C4-2B (cell line): ENCODE data around the gene MICU1.
"Not testable (repeated sequence)": the region's sequence is repeated elsewhere in the genome, so short reads cannot be mapped to it uniquely, and the experiment has no call there.

Experiments used
- H3K27ac ChIP-seq: fragments of 450-650 bp; 2 replicates; pipeline ENCODE4 v1.5.1; 2017
- ZFX ChIP-seq: fragments of 450-650 bp; IDR thresholded peaks from 2 replicates; pipeline ENCODE4 v1.6.1; 2017
- TF ChIP-seq, protein P1 (sequence below): fragments of 450-650 bp; conservative IDR thresholded peaks from 2 replicates; pipeline ENCODE4 v1.5.1; 2017; ENCODE audit warnings: mild to moderate bottlenecking

MICU1 gene

GRCh38 chr10:72354356-72355213 lies 271.3 kb downstream of the MICU1 start, which contains the start of gene DNAJB12:
TSS of gene DNAJB12 (minus strand) at chr10:72354919. CDS start at chr10:72354897, 22 bp downstream.
- TF ChIP-seq, protein P1, sequence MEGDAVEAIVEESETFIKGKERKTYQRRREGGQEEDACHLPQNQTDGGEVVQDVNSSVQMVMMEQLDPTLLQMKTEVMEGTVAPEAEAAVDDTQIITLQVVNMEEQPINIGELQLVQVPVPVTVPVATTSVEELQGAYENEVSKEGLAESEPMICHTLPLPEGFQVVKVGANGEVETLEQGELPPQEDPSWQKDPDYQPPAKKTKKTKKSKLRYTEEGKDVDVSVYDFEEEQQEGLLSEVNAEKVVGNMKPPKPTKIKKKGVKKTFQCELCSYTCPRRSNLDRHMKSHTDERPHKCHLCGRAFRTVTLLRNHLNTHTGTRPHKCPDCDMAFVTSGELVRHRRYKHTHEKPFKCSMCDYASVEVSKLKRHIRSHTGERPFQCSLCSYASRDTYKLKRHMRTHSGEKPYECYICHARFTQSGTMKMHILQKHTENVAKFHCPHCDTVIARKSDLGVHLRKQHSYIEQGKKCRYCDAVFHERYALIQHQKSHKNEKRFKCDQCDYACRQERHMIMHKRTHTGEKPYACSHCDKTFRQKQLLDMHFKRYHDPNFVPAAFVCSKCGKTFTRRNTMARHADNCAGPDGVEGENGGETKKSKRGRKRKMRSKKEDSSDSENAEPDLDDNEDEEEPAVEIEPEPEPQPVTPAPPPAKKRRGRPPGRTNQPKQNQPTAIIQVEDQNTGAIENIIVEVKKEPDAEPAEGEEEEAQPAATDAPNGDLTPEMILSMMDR = no peak
- TF ChIP-seq ZFX = no peak
- H3K27ac ChIP-seq = peak within 1 kb of the TSS; percentile 85

DNA sequence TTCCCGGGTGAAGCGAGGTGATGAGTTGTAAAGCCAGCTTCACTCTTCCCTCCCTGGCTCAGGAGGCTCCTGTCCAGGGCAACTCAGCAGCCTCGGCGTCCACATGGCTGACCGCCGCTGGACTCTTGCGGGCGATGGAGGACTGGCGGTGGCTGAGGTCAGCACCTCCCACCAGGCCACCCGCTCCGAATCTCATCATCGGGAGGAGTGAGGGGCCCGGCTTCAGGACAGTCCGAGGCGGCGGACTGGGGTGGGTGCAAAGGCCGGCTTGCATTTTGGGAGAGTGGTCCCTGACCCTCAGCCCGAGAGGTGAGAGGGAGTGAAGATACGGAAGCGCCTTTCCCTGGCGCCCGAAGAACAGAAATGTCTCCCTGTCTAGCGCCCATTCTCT lies 271.9 kb downstream of the MICU1 start:
- H3K27ac ChIP-seq = peak overlapping the region; percentile 85
- no peak for TF ChIP-seq ZFX
- TF ChIP-seq, protein P1 = no peak

- TF ChIP-seq, protein P1 = no peak
- TF ChIP-seq ZFX = no peak
- peak overlapping the region; percentile 85 for H3K27ac ChIP-seq
Measured at GRCh38 chr10:72353028-72353964, 272.6 kb downstream of the MICU1 start.

DNA sequence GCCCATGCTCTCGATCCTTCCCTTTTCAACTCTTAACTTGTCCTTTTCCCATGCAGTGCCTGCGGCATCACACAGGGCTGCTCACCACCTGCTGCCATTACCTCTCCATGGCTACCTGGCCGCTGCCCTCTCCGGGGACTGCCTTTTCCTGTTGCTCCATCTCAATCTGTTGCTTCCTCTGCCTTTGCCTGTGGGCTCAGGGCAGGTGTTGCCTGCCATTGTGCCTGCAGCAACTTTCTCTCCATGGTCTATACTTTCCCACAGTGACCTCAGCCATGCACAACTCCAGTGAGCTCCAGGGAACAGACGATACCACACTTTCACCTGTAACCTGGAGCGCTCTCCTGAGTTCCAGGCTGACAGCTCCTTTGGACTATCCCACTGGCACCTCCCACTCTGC lies 274.4 kb downstream of the MICU1 start:
- no peak overlapping the region for H3K27ac ChIP-seq
- TF ChIP-seq, protein P1 = no peak
- TF ChIP-seq ZFX = no peak

- H3K27ac ChIP-seq = peak overlapping the region; percentile 11
- TF ChIP-seq, protein P1 = no peak
- TF ChIP-seq ZFX = no peak
Measured at GRCh38 chr10:72349438-72349837, 276.4 kb downstream of the MICU1 start.

DNA sequence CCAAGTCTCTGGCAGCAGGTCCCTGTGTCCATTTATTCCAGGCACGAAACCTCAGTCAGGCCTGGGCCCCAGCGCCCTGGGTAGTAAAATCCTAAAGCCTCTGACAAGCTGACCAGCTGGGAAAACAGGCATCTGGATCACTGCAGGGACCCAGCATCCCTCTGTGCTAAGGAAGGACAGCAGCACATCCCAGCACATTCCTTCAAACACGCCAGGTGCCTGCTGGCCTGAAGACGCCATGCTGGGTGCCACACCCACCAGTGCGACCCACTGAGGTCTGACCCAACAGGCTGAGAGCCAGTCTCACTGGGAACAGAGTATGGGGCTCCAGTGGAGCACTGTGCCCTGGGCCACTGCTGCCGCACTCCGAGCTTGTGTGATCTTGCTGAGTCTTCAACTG lies 277.6 kb downstream of the MICU1 start:
- no peak overlapping the region for H3K27ac ChIP-seq
- TF ChIP-seq ZFX = no peak
- TF ChIP-seq, protein P1 = no peak

DNA sequence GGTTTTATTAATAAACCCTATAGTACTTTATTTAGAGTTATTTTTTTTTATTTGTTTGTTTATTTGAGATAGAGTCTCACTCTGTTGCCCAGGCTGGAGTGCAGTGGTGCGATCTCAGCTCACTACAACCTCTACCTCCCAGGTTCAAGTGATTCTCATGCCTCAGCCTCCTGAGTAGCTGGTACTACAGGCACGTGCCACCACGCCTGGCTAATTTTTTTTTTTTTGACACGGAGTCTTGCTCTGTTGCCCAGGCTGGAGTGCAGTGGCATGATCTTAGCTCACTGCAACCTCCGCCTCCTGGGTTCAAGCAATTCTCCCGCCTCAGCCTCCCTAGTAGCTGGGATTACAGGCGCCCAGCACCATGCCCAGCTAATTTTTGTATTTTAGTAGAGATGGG lies 279.8 kb downstream of the MICU1 start:
- not testable (repeated sequence) for H3K27ac ChIP-seq
